Measurements from ENCODE around the gene DYRK1B. TPM values are rescaled to one million over a fixed set of nuclear protein-coding genes. Genes with fewer than 3 reads are reported as not detected.

Gene DYRK1B
- total and polyA plus RNA-seq, 2 donors from 2014 or later, result 18.9 to 28.9 TPM

DNA sequence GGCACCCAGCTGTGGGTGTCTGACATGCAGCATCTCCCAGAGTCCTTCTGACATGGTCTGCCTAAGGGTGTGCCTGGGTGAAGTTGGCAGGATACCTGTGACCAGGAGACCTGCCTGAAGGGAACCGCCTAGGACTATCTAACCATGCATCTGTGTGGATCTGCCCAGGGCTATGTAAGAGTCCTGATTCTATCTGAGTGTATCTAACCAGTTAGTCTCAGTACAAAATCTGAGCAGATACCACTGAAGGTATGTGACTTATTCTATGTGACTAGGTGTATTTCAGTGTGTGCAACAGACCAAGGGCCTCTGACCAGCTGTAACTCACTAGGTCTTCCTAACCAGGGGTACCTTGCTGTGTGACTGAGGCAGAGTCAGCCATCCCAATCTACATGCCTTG lies 40.4 kb upstream of the DYRK1B start:
- no peak for DNase-seq
- Histone ChIP-seq H3K4me1 (ENCODE audit: control insufficient read depth in 2 of 3, insufficient read depth in 2 of 3, low read depth in 1 of 3, low read length in 3 of 3) (no peaks in the 10 kb centered on the region), H3K4me3 (ENCODE audit: low read length in 3 of 3) (no peak overlapping the region), H3K9me3 (ENCODE audit: control insufficient read depth in 2 of 3, insufficient read depth in 1 of 3, low read length in 3 of 3) (no peaks in the 10 kb centered on the region), H3K9ac (ENCODE audit: low read length in 3 of 3) (no peak overlapping the region), H3K36me3 (ENCODE audit: control insufficient read depth in 2 of 3, insufficient read depth in 3 of 3, low read length in 3 of 3) (no peaks in the 10 kb centered on the region), H3K27ac (ENCODE audit: low read depth in 2 of 2, low read length in 2 of 2) (no peak overlapping the region), H3K27me3 (ENCODE audit: control insufficient read depth, insufficient read depth, low read length) (no peaks in the 10 kb centered on the region)
- FAIRE-seq, result no peak
- intact Hi-C loops (cut with DNase I), result no loop called here
- TF ChIP-seq, protein P1, sequence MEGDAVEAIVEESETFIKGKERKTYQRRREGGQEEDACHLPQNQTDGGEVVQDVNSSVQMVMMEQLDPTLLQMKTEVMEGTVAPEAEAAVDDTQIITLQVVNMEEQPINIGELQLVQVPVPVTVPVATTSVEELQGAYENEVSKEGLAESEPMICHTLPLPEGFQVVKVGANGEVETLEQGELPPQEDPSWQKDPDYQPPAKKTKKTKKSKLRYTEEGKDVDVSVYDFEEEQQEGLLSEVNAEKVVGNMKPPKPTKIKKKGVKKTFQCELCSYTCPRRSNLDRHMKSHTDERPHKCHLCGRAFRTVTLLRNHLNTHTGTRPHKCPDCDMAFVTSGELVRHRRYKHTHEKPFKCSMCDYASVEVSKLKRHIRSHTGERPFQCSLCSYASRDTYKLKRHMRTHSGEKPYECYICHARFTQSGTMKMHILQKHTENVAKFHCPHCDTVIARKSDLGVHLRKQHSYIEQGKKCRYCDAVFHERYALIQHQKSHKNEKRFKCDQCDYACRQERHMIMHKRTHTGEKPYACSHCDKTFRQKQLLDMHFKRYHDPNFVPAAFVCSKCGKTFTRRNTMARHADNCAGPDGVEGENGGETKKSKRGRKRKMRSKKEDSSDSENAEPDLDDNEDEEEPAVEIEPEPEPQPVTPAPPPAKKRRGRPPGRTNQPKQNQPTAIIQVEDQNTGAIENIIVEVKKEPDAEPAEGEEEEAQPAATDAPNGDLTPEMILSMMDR (IDR thresholded peaks at IDR 0.05; ENCODE audit: borderline replicate concordance, extremely low read depth, insufficient read depth), result no peak

DNA sequence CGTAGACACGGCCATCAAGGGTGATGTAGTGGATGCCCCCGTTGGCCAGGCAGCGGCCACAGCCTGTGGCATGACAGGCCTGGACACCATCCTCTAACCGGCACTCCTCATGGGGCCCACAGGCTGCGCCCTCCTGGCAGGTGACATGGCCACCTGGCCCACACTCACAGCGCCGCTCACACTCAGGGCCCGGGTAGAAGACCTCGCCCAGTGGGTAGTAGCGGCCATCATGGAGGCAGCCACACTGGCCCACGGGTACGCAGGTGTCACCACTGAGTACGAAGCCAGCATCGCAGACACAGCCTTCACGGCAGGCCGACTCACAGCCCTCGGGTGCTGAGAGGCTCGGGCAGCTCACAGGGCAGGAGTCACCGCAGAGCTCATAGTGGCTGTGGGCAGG lies 39.4 kb upstream of the DYRK1B start:
- no peak overlapping the region for H3K4me3 ChIP-seq (ENCODE audit: low read length in 3 of 3)
- no peaks in the 10 kb centered on the region for H3K27me3 ChIP-seq (ENCODE audit: control insufficient read depth, insufficient read depth, low read length)
- TF ChIP-seq, protein P1 (IDR thresholded peaks at IDR 0.05; ENCODE audit: borderline replicate concordance, extremely low read depth, insufficient read depth), result no peak
- FAIRE-seq, result no peak
- no peaks in the 10 kb centered on the region for H3K4me1 ChIP-seq (ENCODE audit: control insufficient read depth in 2 of 3, insufficient read depth in 2 of 3, low read depth in 1 of 3, low read length in 3 of 3)
- intact Hi-C loops (cut with DNase I), result no loop called here
- H3K36me3 ChIP-seq (ENCODE audit: control insufficient read depth in 2 of 3, insufficient read depth in 3 of 3, low read length in 3 of 3), result no peaks in the 10 kb centered on the region
- DNase-seq, result no peak
- no peak overlapping the region for H3K27ac ChIP-seq (ENCODE audit: low read depth in 2 of 2, low read length in 2 of 2)
- H3K9me3 ChIP-seq (ENCODE audit: control insufficient read depth in 2 of 3, insufficient read depth in 1 of 3, low read length in 3 of 3), result no peaks in the 10 kb centered on the region
- H3K9ac ChIP-seq (ENCODE audit: low read length in 3 of 3), result no peak overlapping the region

DNA sequence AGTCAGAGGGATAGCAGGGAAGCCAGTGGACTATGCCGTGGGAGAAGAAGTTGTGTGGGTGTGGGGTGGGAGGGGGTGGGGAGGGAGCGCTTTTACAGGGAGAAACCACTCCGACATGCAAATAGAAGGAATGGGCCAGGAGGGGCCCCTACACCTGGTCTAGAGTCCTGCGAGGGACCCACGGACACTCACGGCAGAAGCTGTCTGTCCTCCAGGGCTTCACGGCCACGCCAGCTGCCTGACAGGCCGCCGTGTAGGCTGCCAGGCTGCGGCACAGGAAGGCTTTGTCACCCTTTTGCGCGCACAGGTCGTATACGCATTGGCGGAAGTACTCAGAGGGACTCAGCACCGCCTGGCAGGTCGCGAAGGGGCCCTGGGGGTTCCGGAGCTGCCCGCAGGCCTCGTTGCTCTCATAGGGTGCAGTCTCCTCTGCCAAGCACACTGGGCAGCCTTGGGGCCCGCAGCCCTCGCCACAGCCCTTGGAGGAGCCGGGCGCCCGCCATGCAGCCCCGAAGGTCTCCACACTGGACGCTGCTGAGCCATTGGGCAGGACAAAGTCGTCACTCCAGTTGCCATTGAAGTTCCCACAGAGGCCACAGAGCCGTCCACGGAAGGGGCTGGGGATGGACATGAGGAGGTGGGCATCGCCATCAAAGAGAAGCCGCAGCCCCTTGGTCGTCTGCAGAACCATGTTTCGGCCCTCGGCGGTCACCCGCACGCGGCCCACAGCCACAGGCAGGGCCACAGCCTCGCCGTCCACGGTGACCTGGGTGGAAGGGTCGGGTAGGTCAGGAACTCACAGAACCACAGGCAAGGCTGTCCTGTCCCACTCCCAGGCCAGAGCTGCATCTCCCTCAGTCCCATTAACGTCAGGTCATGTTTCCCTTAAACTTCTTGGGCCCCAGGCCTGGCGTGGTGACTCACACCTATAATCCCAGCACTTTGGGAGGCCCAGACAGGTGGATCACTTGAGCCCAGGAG lies 38.2 kb upstream of the DYRK1B start:
- DNase-seq (no peak), FAIRE-seq (no peak)
- Histone ChIP-seq H3K27ac (ENCODE audit: low read depth in 2 of 2, low read length in 2 of 2) (no peak overlapping the region), H3K9ac (ENCODE audit: low read length in 3 of 3) (no peak overlapping the region), H3K27me3 (ENCODE audit: control insufficient read depth, insufficient read depth, low read length) (no peaks in the 10 kb centered on the region), H3K4me1 (ENCODE audit: control insufficient read depth in 2 of 3, insufficient read depth in 2 of 3, low read depth in 1 of 3, low read length in 3 of 3) (no peaks in the 10 kb centered on the region), H3K9me3 (ENCODE audit: control insufficient read depth in 2 of 3, insufficient read depth in 1 of 3, low read length in 3 of 3) (no peaks in the 10 kb centered on the region), H3K4me3 (ENCODE audit: low read length in 3 of 3) (no peak overlapping the region), H3K36me3 (ENCODE audit: control insufficient read depth in 2 of 3, insufficient read depth in 3 of 3, low read length in 3 of 3) (no peaks in the 10 kb centered on the region)
- intact Hi-C loops (cut with DNase I), result no loop called here
- TF ChIP-seq, protein P1 (IDR thresholded peaks at IDR 0.05; ENCODE audit: borderline replicate concordance, extremely low read depth, insufficient read depth), result no peak
